NCI-H146 treated with DMSO at 0.1 percent for 48 hours (cell line): ENCODE results near the gene DEFB128.

Experiments
- DNase-seq: peaks from one replicate; lab custom pipeline; 2025; ENCODE audit not compliant: unreplicated experiment; lab: John Stamatoyannopoulos, UW

DEFB128 gene

DNA sequence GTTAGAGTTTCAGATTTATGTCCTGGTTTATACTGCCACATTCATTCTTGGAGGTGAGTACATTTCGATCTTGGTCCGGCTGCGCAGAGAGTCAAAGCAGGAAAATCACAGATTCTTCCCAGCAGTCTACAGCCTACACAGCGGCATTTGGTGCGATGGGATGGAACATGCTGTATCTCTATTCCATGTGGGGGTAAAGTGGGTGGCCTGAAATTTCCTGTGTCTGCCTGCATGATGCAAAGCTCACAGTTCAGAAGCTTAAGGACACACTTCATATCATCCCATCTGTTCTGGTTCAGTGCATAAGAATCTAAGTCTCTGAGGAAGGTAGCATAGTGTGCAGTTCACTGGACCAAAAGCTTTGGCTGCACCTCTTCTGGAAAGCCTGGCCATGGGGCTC is 32.4 kb downstream of the DEFB128 start, which contains the start of gene DEFB127:
Gene DEFB127, plus strand, starts transcription at position 301 of the 400 bp plus-strand sequence. Its CDS starts 91 bp downstream, at position 392.
- no peak for DNase-seq

DNA sequence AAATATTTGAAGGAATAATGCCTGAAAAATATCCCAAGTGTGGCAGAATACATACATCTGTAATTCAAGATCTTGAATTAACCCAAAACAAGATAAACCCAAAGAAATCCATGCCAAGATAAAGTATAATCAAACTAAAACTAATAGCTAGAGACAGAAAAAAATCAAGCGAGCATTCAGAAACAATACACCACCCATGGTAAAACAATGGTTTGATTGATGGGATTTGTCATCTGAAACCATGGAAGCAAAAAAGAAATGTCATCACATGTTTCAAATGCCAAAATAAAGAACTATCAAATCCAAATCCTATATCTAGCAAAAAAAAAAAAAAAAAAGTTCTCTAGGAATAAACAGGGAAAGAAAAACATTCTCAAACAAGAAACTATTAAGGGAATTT is 37.4 kb downstream of the DEFB128 start:
- DNase-seq = no peak

DNA sequence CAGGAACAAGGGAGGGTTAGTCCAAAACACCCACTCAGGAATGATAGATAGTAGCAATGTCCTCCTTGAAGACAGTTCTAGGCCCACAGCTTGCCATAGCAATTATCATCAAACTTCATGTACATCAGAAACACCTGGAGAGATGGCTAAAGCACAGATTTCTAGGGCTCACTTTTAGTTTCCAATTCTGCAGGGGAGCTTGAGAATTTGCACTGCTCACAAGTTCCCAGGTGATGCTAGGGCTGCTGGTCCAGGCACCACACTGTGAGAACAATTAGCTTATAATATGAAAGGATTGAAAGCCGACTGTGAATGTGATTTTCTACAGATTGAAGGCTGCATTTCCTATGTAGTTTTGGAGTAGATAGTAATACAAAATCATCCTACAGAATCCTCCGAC is 43.6 kb downstream of the DEFB128 start:
- DNase-seq = no peak

DNA sequence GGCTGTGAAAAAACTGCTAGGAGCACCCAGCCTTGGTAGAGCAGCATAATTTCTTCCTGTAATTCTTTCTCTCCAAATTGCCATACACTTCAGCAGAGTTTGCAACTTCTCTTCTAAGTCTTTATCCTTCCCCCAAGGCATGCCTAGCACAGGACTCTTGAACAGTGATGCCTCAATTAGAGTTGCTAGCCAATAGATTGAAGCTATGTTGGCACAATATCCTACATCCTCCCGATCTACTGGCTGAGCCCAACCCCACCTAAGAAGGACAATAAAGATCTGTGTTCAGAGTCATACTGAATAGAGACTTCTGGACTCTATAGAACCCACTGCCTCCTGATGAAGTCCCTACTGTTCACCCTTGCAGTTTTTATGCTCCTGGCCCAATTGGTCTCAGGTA is 47.2 kb downstream of the DEFB128 start, which contains the start of gene DEFB126:
Gene DEFB126, plus strand, starts transcription at position 301 of the 400 bp plus-strand sequence. Its CDS starts 39 bp downstream, at position 340.
- no peak for DNase-seq
